ENCODE measurements around the gene RPL28. TPM values are rescaled to one million over a fixed set of nuclear protein-coding genes. Genes with fewer than 3 reads are reported as not detected.

Gene RPL28
- total and polyA plus RNA-seq, 2 of the 4 experiments (the other 2 are of a cell fraction) = 386 to 1,693 TPM

DNA sequence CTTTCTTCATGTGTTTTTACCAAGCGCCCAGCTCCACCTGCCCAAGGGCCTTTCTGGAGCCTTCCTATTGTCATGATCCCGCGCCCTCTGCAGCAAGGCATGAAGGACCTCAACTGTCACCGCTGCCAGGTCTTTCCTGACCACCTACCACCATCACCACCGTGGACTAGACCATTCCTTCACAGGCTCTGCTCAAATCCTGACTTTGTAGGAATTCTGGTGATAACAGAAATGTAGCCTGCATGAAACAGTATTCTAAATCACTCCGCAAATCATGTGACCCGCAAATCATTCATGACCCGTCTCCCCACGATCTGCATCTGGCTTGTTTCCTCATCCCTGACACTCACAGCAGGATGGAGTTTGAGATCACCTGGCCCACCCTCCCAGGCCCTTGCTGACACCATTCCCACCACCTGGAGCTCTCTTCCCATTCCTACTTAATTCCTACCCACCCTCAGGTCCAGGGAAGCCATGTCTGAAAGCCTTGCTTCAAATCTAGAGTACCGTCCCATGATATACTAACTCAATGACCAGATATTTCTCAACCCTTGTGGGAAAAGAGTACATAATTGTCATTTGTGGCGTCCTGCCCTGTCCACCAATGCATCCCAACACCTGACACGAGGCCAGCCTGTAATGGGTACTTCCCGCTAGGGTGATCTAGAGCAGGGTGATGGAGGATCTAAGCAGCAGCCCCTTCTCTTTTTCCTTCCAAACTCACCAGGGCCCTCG, 20.5 kb downstream of the RPL28 start:
- Histone ChIP-seq H3K4me2 (ENCODE audit: low read depth, low read length) (peak overlapping the region; percentile 98), H2BK15ac (ENCODE audit: low read depth, low read length) (no peak overlapping the region), H3K23ac (ENCODE audit: low read depth, low read length) (peak overlapping the region; percentile 96), H3K56ac (ENCODE audit: extremely low read depth, insufficient read depth, low read length) (no peak overlapping the region), H2AFZ (replicated peaks; ENCODE audit: low read length, poor library complexity) (peak overlapping the region; percentile 0), H3K4me1 (ENCODE audit: control insufficient read depth, insufficient read depth, low read length) (peaks cover 17% of the 10 kb centered on the region), H4K91ac (ENCODE audit: insufficient read depth, low read depth, low read length) (no peak overlapping the region), H2BK5ac (ENCODE audit: low read depth, low read length, poor library complexity, severe bottlenecking) (peak overlapping the region; percentile 49), H3K14ac (replicated peaks; ENCODE audit: low read depth, low read length) (peak overlapping the region; percentile 95), H2AK9ac (replicated peaks; ENCODE audit: low read depth, low read length, poor library complexity) (peak overlapping the region; percentile 94), H3K9me3 (ENCODE audit: control insufficient read depth, insufficient read depth, low read length) (no peaks in the 10 kb centered on the region), H3K4me3 (ENCODE audit: insufficient read depth, low read depth, low read length) (peak overlapping the region; percentile 64), H4K5ac (ENCODE audit: low read depth, low read length) (no peak overlapping the region), H3K9ac (ENCODE audit: low read depth, low read length) (peak overlapping the region; percentile 76), H3K79me1 (ENCODE audit: low read depth in 1 of 2, low read length in 2 of 2) (peaks cover 7 to 46% of the 10 kb centered on the region in 2 experiments), H3K9me1 (ENCODE audit: insufficient read depth, low read length) (peaks cover 19% of the 10 kb centered on the region), H3K18ac (ENCODE audit: low read depth, low read length) (no peak overlapping the region), H3K27me3 (ENCODE audit: control insufficient read depth, insufficient read depth, low read length) (no peaks in the 10 kb centered on the region), H3K27ac (ENCODE audit: insufficient read depth, low read length) (peak overlapping the region; percentile 73; the same call in 1 of the 2 replicates), H3K4ac (ENCODE audit: low read depth, low read length) (no peak overlapping the region; the same call in 1 of the 2 replicates), H2BK120ac (ENCODE audit: low read depth, low read length) (no peak overlapping the region), H3K36me3 (ENCODE audit: control insufficient read depth, insufficient read depth, low read length) (peaks cover 35% of the 10 kb centered on the region), H2AK5ac (ENCODE audit: low read depth, low read length) (0 out of 2 replicates have a peak overlapping the region, but pooled peaks have one; percentile 5), H2BK20ac (ENCODE audit: low read depth, low read length) (no peak overlapping the region), H4K20me1 (ENCODE audit: insufficient read depth, low read length) (peaks cover 50% of the 10 kb centered on the region), H4K8ac (ENCODE audit: low read depth in 2 of 2, low read length in 2 of 2) (no peak overlapping the region)
- dilution Hi-C loops (cut with HindIII; ENCODE audit: low sequenced_read_pairs, unreplicated experiment) = no loop called here
- no peak for ATAC-seq (ENCODE audit: low read depth)
- WGBS, 2 experiments (ENCODE audit: extremely low coverage in 2 of 2, insufficient read length in 1 of 2) = 82% methylated on average over 7 of the region's 14 CpGs; no CpG with 5 or more reads in 1 of the 2 experiments
- in situ Hi-C loops (cut with MboI; ENCODE audit: low sequenced_read_pairs) = no loop called here
- DNase-seq = no peak
- BruUV-seq (replicated peaks) = no TSS peak
- TF ChIP-seq RAD21 (IDR thresholded peaks at IDR 0.05; ENCODE audit: low read length) = no peak
- 0 out of 2 replicates have a peak, but pooled peaks have one; percentile 9 for TF ChIP-seq CEBPB (IDR thresholded peaks at IDR 0.05; ENCODE audit: low read depth, low read length)
- ChIA-PET POLR2A (ENCODE audit: unreplicated experiment) (interaction anchor here (1.0 kb wide), 2 partner anchors 19 to 105 kb away, joined by 3 to 4 read pairs; no protein-coding TSS in a partner anchor), CTCF (no interaction called here)
- intact Hi-C loops (cut with micrococcal nuclease) = loop anchor here (5.0 kb wide), 1 partner anchor 96 kb away; no protein-coding TSS in a partner anchor

All from IMR-90 (cell line).